Mesothelial cell of epicardium (in vitro differentiated cells): ENCODE measurements around the gene XAGE2. TPM values are rescaled to one million over a fixed set of nuclear protein-coding genes. Genes with fewer than 3 reads are reported as not detected.

Experiments used
- DNase-seq, 2 experiments: peaks; one replicate each; pipeline ENCODE4 v3.0.0; 2021; ENCODE audit warnings: low spot score in 2 of 2; ENCODE audit not compliant: unreplicated experiment in 2 of 2
- H3K27ac Mint-ChIP-seq: 2 replicates; pipeline ENCODE4 v1.8.0; 2021; ENCODE audit warnings: mixed read lengths
- H3K27me3 Mint-ChIP-seq: 2 replicates; pipeline ENCODE4 v1.8.0; 2021; ENCODE audit warnings: low read depth, mixed read lengths
- H3K36me3 Mint-ChIP-seq: 2 replicates; pipeline ENCODE4 v1.8.0; 2021; ENCODE audit warnings: mixed read lengths
- H3K4me1 Mint-ChIP-seq: 2 replicates; pipeline ENCODE4 v1.8.0; 2021; ENCODE audit warnings: mixed read lengths
- H3K4me3 Mint-ChIP-seq: 2 replicates; pipeline ENCODE4 v1.8.0; 2021; ENCODE audit warnings: mild to moderate bottlenecking, moderate library complexity, mixed read lengths
- H3K9me3 Mint-ChIP-seq: 2 replicates; pipeline ENCODE4 v1.8.0; 2021; ENCODE audit warnings: mixed read lengths
- CTCF ChIP-seq: fragments of 200-600 bp; sonication (generic); IDR thresholded peaks from one replicate; pipeline ENCODE4 v1.5.0; 2021; ENCODE audit warnings: antibody characterized with exemption; ENCODE audit not compliant: unreplicated experiment
- total RNA-seq: library from RNA; stranded (reverse); gene quantifications from 3 replicates; pipeline ENCODE4 v1.2.1, GENCODE V29; 2021

XAGE2 gene
- total RNA-seq, 1 donor from 2014 or later, result 15.3 TPM

GRCh38 chrX:52349681-52350080 lies 19.1 kb upstream of the XAGE2 start:
- Mint-ChIP-seq H3K9me3 (no peaks in the 10 kb centered on the region), H3K27ac (peak overlapping the region; percentile 49), H3K4me1 (peaks cover 27% of the 10 kb centered on the region), H3K27me3 (no peaks in the 10 kb centered on the region), H3K36me3 (no peaks in the 10 kb centered on the region), H3K4me3 (no peak overlapping the region)
- no peak for TF ChIP-seq CTCF
- DNase-seq, result no peak

- DNase-seq, result no peak
- TF ChIP-seq CTCF, result no peak
- H3K4me3 Mint-ChIP-seq, result no peak overlapping the region
- H3K9me3 Mint-ChIP-seq, result peaks cover 11% of the 10 kb centered on the region
- peak overlapping the region; percentile 99 for H3K27ac Mint-ChIP-seq
- H3K4me1 Mint-ChIP-seq, result peaks cover 27% of the 10 kb centered on the region
- no peaks in the 10 kb centered on the region for H3K27me3 Mint-ChIP-seq
- H3K36me3 Mint-ChIP-seq, result no peaks in the 10 kb centered on the region
Observed at GRCh38 chrX:52352551-52352950, 16.3 kb upstream of the XAGE2 start.

- Mint-ChIP-seq H3K4me1 (peaks cover 27% of the 10 kb centered on the region), H3K27ac (peak overlapping the region; percentile 99), H3K36me3 (no peaks in the 10 kb centered on the region), H3K27me3 (no peaks in the 10 kb centered on the region), H3K9me3 (peaks cover 15% of the 10 kb centered on the region), H3K4me3 (no peak overlapping the region)
- no peak for DNase-seq
- TF ChIP-seq CTCF, result no peak
Observed at GRCh38 chrX:52353838-52354237, 15.0 kb upstream of the XAGE2 start.

- H3K4me3 Mint-ChIP-seq, result no peak overlapping the region
- no peaks in the 10 kb centered on the region for H3K27me3 Mint-ChIP-seq
- peaks cover 19% of the 10 kb centered on the region for H3K9me3 Mint-ChIP-seq
- peak overlapping the region; percentile 64 for H3K27ac Mint-ChIP-seq
- H3K4me1 Mint-ChIP-seq, result peaks cover 27% of the 10 kb centered on the region
- no peaks in the 10 kb centered on the region for H3K36me3 Mint-ChIP-seq
- no peak for TF ChIP-seq CTCF
- no peak for DNase-seq
Observed at GRCh38 chrX:52355108-52355507, 13.7 kb upstream of the XAGE2 start.

GRCh38 chrX:52359614-52360232 lies 9.1 kb upstream of the XAGE2 start:
- Mint-ChIP-seq H3K27ac (no peak overlapping the region), H3K27me3 (no peaks in the 10 kb centered on the region), H3K36me3 (no peaks in the 10 kb centered on the region), H3K4me1 (peaks cover 4% of the 10 kb centered on the region), H3K9me3 (peaks cover 25% of the 10 kb centered on the region), H3K4me3 (no peak overlapping the region)
- TF ChIP-seq CTCF, result no peak
- no peak for DNase-seq

GRCh38 chrX:52361941-52362340 lies 6.9 kb upstream of the XAGE2 start:
- Mint-ChIP-seq H3K27me3 (no peaks in the 10 kb centered on the region), H3K4me3 (no peak overlapping the region), H3K27ac (no peak overlapping the region), H3K36me3 (no peaks in the 10 kb centered on the region), H3K9me3 (peaks cover 20% of the 10 kb centered on the region), H3K4me1 (peaks cover 4% of the 10 kb centered on the region)
- no peak for DNase-seq
- TF ChIP-seq CTCF, result no peak
